Frontal cortex (tissue), 4 donors: ENCODE data around the gene SHANK3. TPM values are rescaled to one million over a fixed set of nuclear protein-coding genes. Genes with fewer than 3 reads are reported as not detected.

Source experiments
- DNase-seq, 2 donors: peaks; one replicate each; pipeline ENCODE4 v3.0.0; 2012; ENCODE audit warnings: low spot score in 2 of 2
- FAIRE-seq: peaks from 2 replicates; lab custom pipeline; 2012; peaks lifted over from hg19 to GRCh38; lab: Jason Lieb, UNC
- total RNA-seq: library from RNA; depleted of rRNA; stranded (reverse); fragments of >200 nt; gene quantifications from one replicate; pipeline ENCODE4 v1.2.3, GENCODE V29; 2014
- donor health status: control.
- donor health status: control.
- donor health status: control.

The SHANK3 gene
- total RNA-seq, 1 donor from 2014 or later: 4.1 TPM

- DNase-seq (peak in 1 of 2 donors; percentile 17), FAIRE-seq (no peak)
Observed at GRCh38 chr22:50676180-50676636, 3.6 kb downstream of the SHANK3 start.

- no peak for FAIRE-seq
- DNase-seq: peak in 1 of 2 donors; percentile 14
Observed at GRCh38 chr22:50676661-50677492, 4.3 kb downstream of the SHANK3 start.

- peak in 1 of 2 donors; percentile 14 for DNase-seq
Observed at GRCh38 chr22:50677493-50678217, 5.0 kb downstream of the SHANK3 start.

GRCh38 chr22:50678218-50678650, 5.6 kb downstream of the SHANK3 start:
- FAIRE-seq: no peak
- DNase-seq: no peak

More at GRCh38 chr22:50677493-50678217, 5.0 kb downstream of the SHANK3 start:
- FAIRE-seq: no peak

- FAIRE-seq: no peak
- DNase-seq: peak in 1 of 2 donors; percentile 14
Observed at GRCh38 chr22:50678651-50679521, 6.3 kb downstream of the SHANK3 start.

GRCh38 chr22:50683086-50683993, 10.7 kb downstream of the SHANK3 start:
- FAIRE-seq (no peak), DNase-seq (no peak)

GRCh38 chr22:50683994-50684371, 11.4 kb downstream of the SHANK3 start:
- FAIRE-seq: no peak
- no peak for DNase-seq

GRCh38 chr22:50684501-50684900, 11.9 kb downstream of the SHANK3 start:
- no peak for FAIRE-seq
- no peak for DNase-seq

- FAIRE-seq (no peak), DNase-seq (no peak)
Observed at GRCh38 chr22:50684986-50685385, 12.4 kb downstream of the SHANK3 start.

GRCh38 chr22:50686794-50687193, 14.2 kb downstream of the SHANK3 start:
- DNase-seq: no peak
- FAIRE-seq: no peak

GRCh38 chr22:50687829-50688228, 15.2 kb downstream of the SHANK3 start:
- no peak for FAIRE-seq

GRCh38 chr22:50688448-50688847, 15.8 kb downstream of the SHANK3 start:
- FAIRE-seq: no peak
- no peak for DNase-seq

More at GRCh38 chr22:50687829-50688228, 15.2 kb downstream of the SHANK3 start:
- no peak for DNase-seq

- FAIRE-seq (no peak), DNase-seq (no peak)
Observed at GRCh38 chr22:50691521-50691920, 18.9 kb downstream of the SHANK3 start.

GRCh38 chr22:50693462-50693861, 20.8 kb downstream of the SHANK3 start:
- DNase-seq (no peak), FAIRE-seq (no peak)

- no peak for DNase-seq
- FAIRE-seq: no peak
Observed at GRCh38 chr22:50694099-50694605, 21.5 kb downstream of the SHANK3 start.

GRCh38 chr22:50694766-50695420, 22.3 kb downstream of the SHANK3 start:
- DNase-seq (no peak), FAIRE-seq (no peak)

GRCh38 chr22:50695421-50696250, 23.0 kb downstream of the SHANK3 start:
- no peak for FAIRE-seq
- DNase-seq: no peak
